Esophagus muscularis mucosa (tissue), 4 donors: ENCODE data around the gene RNF14. TPM values are rescaled to one million over a fixed set of nuclear protein-coding genes. Genes with fewer than 3 reads are reported as not detected.
"Not testable (repeated sequence)": the region's sequence is repeated elsewhere in the genome, so short reads cannot be mapped to it uniquely, and the experiment has no call there.

Experiments
- DNase-seq: peaks from one replicate; pipeline ENCODE4 v3.0.0-alpha.2; 2017; ENCODE audit errors: extremely low spot score
- H3K27ac ChIP-seq, 4 donors: fragments of 200-600 bp; sonication (generic); replicated peaks in 1 of 4; 1 replicate in 3 of 4; 2 replicates in 1 of 4; pipeline ENCODE4 v1.5.1; 2016 to 2019; ENCODE audit warnings: mild to moderate bottlenecking in 1 of 4
- H3K27me3 ChIP-seq, 4 donors: fragments of 200-600 bp; sonication (generic); one replicate each; pipeline versions ENCODE4 v1.5.1 to v1.6.0; 2016 to 2019
- H3K36me3 ChIP-seq, 4 donors: fragments of 200-600 bp; sonication (generic); one replicate each; pipeline ENCODE4 v1.5.1; 2016 to 2019
- H3K4me1 ChIP-seq, 4 donors: fragments of 200-600 bp; sonication (generic); one replicate each; pipeline ENCODE4 v1.5.1; 2016 to 2019
- H3K4me3 ChIP-seq, 4 donors: fragments of 200-600 bp; sonication (generic); 1 replicate in 2 of 4; 2 replicates in 2 of 4; pipeline ENCODE4 v1.5.1; 2016 to 2019; ENCODE audit warnings: mild to moderate bottlenecking in 4 of 4, moderate library complexity in 1 of 4
- H3K9me3 ChIP-seq, 4 donors: fragments of 200-600 bp; sonication (generic); 1 replicate in 3 of 4; 2 replicates in 1 of 4; pipeline ENCODE4 v1.5.1; 2016 to 2019
- CTCF ChIP-seq, 3 experiments: fragments of 200-600 bp in 2 of 3; fragments of 450-650 bp in 1 of 3; sonication (generic) in 2 of 3; IDR thresholded peaks; one replicate each; pipeline ENCODE4 v1.5.1; 2017 to 2019; ENCODE audit warnings: antibody characterized with exemption in 3 of 3, mild to moderate bottlenecking in 2 of 3, moderate library complexity in 1 of 3
- EP300 ChIP-seq: sonication (generic); formaldehyde crosslinking; IDR thresholded peaks from one replicate; pipeline ENCODE4 v1.6.1; 2017; ENCODE audit warnings: antibody characterized with exemption
- POLR2A ChIP-seq: fragments of 450-650 bp; IDR thresholded peaks from one replicate; pipeline ENCODE4 v1.6.1; 2017; ENCODE audit warnings: antibody characterized with exemption, moderate library complexity, mild to moderate bottlenecking, low read depth
- POLR2AphosphoS5 ChIP-seq, 2 donors: sonication (generic); formaldehyde crosslinking; IDR thresholded peaks; one replicate each; pipeline ENCODE4 v1.6.1; 2017; ENCODE audit warnings: antibody characterized with exemption in 2 of 2
- WGBS: methylation state at CpG from one replicate; pipeline ENCODE4 v1.1.5; 2018; 5-methylcytosine and 5-hydroxymethylcytosine counted together
- intact Hi-C: fragments of 100-400 bp; cut with DNase I; formaldehyde crosslinking; loops from one replicate; pipeline ENCODE4 v1.15.1; 2023
- total RNA-seq, 4 donors: library from RNA; depleted of rRNA; stranded (reverse); fragments of >200 nt; gene quantifications; one replicate each; pipeline versions ENCODE4 v1.1.0 to v1.2.1, GENCODE V29; 2016

RNF14 gene
- total RNA-seq, 4 donors from 2014 or later, result 65.8 to 94.1 (median 72.6) TPM

- Histone ChIP-seq H3K27ac (no peak overlapping the region), H3K36me3 (no peaks in the 10 kb centered on the region), H3K4me3 (no peak overlapping the region), H3K9me3 (no peaks in the 10 kb centered on the region), H3K27me3 (no peaks in the 10 kb centered on the region), H3K4me1 (no peaks in the 10 kb centered on the region)
- intact Hi-C loops, result no loop called here
- no peak for DNase-seq
- TF ChIP-seq POLR2A (no peak), CTCF (IDR thresholded peaks at IDR 0.05) (no peak), EP300 (no peak), POLR2AphosphoS5 (IDR thresholded peaks at IDR 0.05) (no peak)
Measured at GRCh38 chr5:142034994-142035393, 66.1 kb downstream of the RNF14 start.

DNA sequence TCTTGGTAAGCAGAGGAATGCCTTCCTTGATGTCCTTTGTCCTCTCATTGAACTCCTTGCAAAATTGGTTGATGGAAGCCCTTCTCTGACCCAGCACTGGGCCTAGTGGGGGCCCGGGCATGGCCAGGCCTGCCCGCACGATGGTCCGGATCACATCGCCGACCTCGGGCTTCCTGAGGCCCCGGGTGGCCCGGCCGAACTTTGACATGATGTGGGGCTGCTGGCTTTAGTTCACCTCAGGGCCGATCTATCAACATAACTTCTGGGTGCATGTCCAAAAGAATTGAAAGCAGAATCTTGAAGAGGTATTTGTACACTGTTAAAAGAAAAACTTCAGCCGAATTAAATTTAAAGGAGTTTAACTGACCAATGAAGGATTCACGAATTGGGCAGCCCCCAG lies 68.0 kb downstream of the RNF14 start:
- H3K4me3 ChIP-seq, result no peak overlapping the region
- H3K4me1 ChIP-seq, result no peaks in the 10 kb centered on the region
- H3K9me3 ChIP-seq, result no peaks in the 10 kb centered on the region
- H3K36me3 ChIP-seq, result no peaks in the 10 kb centered on the region
- WGBS, result 97% methylated on average over 10 of the region's 13 CpGs
- no peak for TF ChIP-seq POLR2A
- no peak for TF ChIP-seq CTCF (IDR thresholded peaks at IDR 0.05)
- TF ChIP-seq POLR2AphosphoS5 (IDR thresholded peaks at IDR 0.05), result no peak
- TF ChIP-seq EP300, result no peak
- no peak overlapping the region for H3K27ac ChIP-seq
- intact Hi-C loops, result no loop called here
- DNase-seq, result no peak
- no peaks in the 10 kb centered on the region for H3K27me3 ChIP-seq

DNA sequence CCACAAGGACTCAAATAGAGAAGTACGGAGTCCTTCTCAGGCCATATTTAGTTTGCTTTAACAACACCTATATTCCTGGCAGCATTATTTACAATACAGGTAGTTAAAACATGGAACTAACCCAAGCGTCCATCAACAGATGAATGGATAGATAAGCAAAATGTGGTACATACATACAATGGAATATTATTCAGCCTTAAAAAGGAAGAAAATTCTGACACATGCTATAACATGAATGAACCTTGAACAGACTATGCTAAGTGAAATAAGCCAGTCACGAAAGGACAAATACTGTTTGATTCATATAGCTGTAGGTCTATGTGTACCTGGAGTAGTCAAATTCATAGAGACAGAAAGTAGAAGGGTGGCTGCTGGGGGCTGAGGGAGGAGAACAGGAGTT lies 68.7 kb downstream of the RNF14 start:
- H3K27ac ChIP-seq, H3K9me3 ChIP-seq, H3K27me3 ChIP-seq, DNase-seq, H3K4me1 ChIP-seq, H3K36me3 ChIP-seq, H3K4me3 ChIP-seq, intact Hi-C loops: not testable (repeated sequence)
- WGBS, result 96% methylated on average over 3 of the region's 3 CpGs

DNA sequence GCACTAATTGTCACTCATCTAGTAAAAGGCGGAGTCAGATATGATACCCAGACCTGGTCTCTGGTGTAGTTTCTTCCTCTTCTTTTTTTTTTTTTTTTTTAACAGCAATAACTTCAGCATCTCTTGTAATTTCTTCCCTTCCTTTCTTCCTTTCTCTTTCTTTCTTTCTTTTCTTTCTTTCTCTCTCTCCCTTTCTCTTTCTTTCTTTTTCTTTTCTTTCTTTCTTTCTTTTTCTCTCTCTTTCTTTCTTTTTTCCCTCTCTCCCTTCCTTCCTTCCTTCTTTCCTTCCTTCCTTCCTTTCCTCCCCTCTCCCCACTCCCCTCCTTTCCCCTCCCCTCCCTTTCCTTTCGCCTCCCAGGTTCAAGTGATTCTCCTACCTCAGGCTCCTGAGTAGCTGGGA lies 69.8 kb downstream of the RNF14 start:
- H3K36me3 ChIP-seq, result no peaks in the 10 kb centered on the region
- no peaks in the 10 kb centered on the region for H3K9me3 ChIP-seq
- WGBS, result 100% methylated on average over 2 of the region's 2 CpGs
- H3K4me1 ChIP-seq, result no peaks in the 10 kb centered on the region
- H3K4me3 ChIP-seq, result no peak overlapping the region
- TF ChIP-seq EP300 (no peak), CTCF (IDR thresholded peaks at IDR 0.05) (no peak), POLR2A (no peak), POLR2AphosphoS5 (IDR thresholded peaks at IDR 0.05) (no peak)
- DNase-seq, result no peak
- intact Hi-C loops, result no loop called here
- no peak overlapping the region for H3K27ac ChIP-seq
- H3K27me3 ChIP-seq, result no peaks in the 10 kb centered on the region

Other genes starting within 250 kb of the RNF14 start
- gene PCDH1, start 90.7 kb upstream of the RNF14 start, total RNA-seq, result 10 to 100 TPM; 18.7 to 57.8 (median 38.2) TPM
- gene DELE1, start 45.2 kb upstream of the RNF14 start, total RNA-seq, result 10 to 100 TPM; 44.4 to 75.8 (median 49.6) TPM
- 1 to 10 TPM; 1.2 to 6.7 (median 3.5) TPM for gene PCDH12, start 10.9 kb upstream of the RNF14 start, total RNA-seq
- 10 to 100 TPM; 19.5 to 52.4 (median 35.4) TPM for gene GNPDA1, start 43.9 kb downstream of the RNF14 start, total RNA-seq
- 100 to 1,000 TPM in 2 of 4 donors, 10 to 100 TPM in 2; 57.8 to 169 (median 101) TPM for gene NDFIP1, start 139.7 kb downstream of the RNF14 start, total RNA-seq